ENCODE data around the gene SFRP5. TPM values are rescaled to one million over a fixed set of nuclear protein-coding genes. Genes with fewer than 3 reads are reported as not detected.

Gene SFRP5
- total RNA-seq, 1 experiment from 2014 or later: not detected

DNA sequence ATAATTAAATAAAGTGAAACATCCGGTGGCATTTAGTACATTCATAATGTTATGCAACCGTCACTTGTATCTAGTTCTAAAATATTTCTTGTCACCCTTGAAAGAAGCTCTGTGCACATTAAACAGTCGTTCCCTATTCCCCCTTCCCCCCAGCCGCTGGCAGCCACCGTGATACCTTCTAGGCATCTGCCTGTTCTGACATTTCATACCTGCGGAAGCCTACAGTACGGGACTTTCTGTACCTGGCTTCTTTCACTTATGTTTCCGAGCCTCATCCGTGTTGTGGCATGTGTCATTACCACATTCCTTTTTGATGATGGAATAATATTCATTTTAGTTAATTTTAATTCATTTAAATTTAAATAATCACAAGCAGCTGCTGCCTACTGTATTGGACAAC lies 13.9 kb upstream of the SFRP5 start:
- DNase-seq (ENCODE audit: low spot score): no peak

DNA sequence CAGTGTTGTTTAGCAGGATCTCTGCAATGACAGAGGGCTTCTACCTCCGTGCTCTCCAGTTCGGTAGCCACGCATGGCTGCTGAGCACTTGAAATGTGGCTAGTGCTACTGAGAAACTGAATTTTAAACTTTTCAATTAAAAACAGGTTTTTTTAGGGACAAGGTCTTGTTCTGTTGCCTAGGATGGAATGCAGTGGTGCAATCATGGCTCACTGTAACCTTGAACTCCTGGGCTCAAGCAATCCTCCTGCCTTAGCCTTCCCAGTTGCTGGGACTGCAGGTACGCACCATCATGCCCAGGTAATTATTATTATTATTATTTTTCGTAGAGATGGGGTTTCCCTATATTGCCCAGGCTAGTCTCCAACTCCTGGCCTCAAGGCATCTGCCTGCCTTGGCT lies 13.4 kb upstream of the SFRP5 start:
- no peak for DNase-seq (ENCODE audit: low spot score)

DNA sequence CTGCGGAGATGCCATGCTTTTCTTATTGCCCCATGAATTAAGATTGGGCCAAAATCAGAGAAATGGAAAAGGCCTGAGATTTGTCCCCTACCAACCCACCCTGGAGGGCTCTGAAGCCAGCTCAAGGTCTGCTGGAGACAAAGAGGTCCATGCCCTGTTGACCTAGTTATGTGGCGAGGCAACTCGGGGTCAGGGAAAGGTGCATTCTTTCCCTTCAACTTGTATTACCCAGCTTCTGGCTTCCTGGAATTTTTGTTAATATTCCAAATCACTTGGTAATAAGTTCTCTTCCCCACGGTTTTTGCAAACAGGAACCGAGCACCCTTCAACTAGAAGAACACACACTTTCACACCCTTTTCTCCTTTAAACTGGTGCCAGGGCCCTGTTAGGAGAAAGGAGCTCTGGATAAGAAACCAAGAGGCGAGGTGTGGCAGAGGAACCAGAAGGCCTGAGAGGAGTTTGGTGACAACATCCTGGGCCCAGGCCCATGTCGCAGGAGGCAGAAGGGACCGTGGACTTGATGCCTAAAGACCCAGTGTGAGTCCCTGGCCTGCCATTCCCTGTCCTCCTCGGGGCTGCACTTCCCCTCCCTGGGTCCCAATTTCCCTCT lies 12.5 kb upstream of the SFRP5 start:
- no peak for DNase-seq (ENCODE audit: low spot score)

DNA sequence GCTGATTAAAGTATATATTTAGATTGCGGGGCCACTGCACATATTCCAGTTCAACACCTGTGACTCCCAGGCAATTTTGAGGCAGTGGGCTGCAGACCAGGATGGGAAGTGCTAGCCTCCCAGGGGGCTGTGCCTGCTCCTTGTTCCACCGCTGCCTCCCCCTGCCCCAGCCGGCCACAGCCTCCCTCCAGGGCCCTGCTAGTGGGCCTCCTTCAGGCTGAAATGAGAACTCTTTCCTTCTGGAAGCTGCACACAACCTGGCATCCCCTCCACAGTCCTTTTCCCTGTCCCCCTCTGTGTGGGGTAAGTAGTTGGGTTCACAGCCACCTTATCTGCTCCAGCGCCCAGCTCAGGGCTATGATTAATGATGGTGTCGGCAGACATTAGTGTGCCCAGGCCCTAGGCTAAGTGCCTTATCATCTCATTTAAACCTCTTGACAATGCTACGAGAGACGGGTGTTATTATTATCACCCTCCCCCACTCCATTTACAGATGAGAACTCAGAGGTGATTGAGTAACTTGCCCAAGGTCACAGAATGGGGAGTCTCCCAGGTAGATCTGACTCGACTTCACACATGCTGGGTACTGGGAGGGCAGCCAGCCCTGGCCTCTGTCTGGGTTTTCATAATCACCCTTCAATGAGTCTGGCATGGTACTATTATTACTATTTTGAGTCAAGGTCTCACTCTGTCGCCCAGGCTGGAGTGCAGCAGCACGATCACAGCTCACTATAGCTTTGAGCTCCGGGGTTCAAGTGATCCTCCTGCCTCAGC lies 10.8 kb upstream of the SFRP5 start:
- no peak for DNase-seq (ENCODE audit: low spot score)

DNA sequence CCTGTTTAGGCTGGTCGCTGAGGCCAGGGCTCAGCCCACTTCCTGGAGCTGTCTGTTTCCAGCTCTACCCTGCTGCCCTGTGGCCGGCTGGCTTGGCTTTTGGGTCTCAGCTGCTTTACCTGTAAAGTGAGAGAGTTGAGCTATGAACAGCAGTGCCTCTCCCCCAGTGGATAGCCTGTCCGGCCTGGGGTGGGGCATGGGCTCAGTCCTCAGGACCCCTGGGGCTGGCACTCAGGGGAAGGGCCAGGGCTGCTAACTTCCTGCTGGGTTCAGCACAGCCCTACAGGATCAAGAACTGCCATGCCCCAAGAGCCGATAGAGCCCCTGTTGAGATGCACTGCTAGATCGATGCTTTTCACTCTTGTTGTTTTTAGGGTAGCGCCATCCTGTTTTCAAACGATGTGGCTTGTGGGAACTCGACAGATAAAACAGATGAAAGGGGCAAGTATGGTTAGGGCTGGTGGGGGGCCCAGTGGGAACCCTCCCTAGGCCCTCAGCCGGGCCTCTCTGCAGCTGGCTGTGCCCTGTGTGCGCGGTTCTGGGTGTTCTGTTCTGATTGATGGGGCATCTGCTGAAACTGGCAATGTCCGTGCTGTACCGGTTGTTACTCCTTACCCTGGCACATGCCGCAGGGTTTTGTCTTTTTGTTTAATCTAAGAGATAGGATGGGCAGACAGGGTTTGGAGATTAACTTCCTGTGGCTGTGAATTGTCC lies 10.0 kb upstream of the SFRP5 start:
- no peak for DNase-seq (ENCODE audit: low spot score)

DNA sequence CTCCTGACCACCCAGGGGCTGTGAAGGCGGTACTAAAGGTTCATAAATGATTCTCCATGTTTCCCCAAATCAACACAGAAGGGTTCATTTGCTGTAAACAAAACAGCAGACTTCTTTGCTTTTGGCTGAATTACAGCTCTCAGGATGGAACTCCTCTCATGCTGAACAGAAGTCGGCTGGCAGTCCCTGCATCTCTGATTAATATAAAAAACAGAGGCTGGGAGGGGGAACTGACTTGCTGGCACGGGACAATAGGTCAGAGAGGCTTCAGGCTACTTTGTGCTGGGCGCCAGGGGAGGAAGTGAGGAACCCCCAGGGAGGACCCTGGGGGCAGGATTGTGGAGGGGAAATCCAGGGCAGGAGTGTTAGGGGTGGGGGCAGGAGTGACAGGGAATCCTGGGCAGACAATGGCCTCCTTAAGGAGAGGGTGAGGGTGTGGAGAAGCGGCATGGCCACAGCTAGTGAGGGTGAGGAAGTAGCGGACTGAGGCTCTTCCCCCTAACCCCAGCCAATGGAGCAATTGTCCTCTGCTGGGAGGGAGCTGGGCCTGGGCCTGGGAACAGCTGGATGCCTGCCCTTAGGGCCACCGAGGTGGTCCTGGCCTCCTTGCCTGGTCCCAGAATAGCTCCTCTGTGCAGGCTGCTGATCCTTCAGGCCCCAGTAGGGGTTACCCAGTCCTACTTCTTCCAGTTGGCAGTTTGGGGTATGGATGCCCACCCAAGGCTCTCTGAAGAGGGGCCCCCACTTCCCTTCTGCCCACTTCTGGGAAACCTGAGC lies 9.2 kb upstream of the SFRP5 start:
- no peak for DNase-seq (ENCODE audit: low spot score)

DNA sequence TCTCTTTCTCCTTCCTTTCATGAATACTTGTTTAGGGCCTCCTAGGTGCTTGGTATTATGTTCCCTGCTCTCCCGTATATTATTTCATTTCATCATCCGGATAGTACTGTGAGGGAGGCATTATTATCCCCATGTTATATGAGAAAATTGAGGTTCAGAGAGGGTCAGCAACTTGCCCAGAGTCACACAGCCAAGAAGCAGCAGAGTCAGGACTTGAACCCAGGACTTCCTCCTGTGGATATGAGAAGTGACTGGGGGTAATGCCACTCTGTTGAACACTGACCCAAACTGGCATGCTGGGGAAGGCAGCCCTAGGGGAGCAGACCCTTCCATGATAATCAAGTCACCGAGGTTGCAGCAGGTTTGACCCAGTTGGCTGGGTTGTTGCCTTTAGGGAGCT lies 8.2 kb upstream of the SFRP5 start:
- no peak for DNase-seq (ENCODE audit: low spot score)

DNA sequence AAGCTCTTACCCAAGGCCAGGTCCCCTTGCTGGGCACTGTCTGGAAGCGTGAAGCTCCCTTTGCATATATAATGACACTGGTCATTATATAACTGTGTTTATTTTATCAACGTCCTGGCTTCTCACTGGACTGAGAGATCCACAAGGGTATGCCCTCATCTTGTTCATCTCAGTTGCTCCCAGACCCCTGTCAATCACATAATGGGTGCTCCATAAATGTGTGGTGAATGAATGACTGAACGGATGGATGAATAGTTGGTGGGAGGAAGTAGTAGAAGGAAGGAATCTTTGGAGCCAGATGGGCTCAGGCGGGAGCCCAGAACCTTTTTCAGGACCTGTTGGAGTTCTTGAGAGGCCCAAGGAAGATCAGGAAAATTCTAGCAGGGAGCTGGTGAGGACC lies 7.7 kb upstream of the SFRP5 start:
- DNase-seq (ENCODE audit: low spot score): no peak

DNA sequence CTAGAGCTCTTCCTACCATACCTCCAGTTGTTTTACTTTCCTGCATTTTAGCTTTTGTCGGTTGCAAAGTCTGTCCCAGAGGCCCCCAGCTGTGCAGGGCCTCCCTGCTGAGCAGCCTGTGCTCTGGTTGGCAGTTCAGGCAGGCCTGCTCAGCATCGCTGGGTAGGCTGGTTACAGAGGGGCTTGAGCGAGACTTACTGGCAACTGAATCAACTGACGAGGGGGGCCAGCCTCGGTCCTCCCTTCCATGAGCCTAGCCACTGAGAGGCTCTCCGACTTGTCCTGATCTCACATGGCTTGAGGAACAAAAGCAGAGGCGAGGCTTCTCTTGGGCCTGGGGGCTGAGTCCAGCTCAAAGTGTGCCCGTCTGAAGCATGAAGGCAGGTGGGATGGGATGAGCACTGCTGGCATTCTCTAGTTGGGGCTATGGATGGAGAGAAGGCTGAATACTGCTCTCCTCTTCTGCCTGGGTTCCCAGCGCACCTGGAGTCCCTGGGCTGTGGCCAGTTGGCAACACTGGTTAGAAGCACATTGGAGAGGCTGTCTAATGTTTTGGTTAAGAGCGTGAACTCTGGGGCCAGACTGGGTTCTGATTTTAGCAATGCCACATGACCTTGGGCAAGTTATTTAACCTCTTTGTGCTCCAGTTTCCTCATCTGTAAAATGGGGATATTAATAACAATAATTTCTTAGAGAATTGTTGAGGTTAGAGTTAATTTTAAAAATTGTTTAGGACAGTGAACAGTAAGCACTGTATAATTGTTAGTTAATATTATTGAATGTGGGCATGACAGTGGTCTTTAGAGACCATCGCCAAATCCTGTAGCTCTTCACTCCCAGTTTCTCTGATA lies 6.9 kb upstream of the SFRP5 start:
- no peak for DNase-seq (ENCODE audit: low spot score)

DNA sequence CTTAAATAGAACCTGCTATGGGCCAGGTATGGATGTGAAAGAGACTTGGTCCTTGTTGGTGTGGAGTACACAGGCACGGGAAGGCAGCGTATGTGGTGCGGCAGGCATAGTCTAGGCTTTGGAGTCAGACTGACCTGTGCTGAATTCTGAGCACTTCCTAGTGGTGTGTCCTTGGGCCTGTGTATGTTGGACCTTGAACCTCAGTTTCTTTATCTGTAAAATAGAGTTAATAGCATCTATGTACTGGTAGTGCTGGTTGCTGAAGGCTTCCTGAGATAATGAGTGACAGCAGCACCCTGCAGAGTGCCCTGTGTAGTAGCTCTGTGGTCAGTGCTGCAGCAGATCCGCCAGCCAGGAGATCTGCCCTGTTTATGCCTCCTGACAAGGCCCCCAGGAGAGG lies 5.3 kb upstream of the SFRP5 start:
- no peak for DNase-seq (ENCODE audit: low spot score)

DNA sequence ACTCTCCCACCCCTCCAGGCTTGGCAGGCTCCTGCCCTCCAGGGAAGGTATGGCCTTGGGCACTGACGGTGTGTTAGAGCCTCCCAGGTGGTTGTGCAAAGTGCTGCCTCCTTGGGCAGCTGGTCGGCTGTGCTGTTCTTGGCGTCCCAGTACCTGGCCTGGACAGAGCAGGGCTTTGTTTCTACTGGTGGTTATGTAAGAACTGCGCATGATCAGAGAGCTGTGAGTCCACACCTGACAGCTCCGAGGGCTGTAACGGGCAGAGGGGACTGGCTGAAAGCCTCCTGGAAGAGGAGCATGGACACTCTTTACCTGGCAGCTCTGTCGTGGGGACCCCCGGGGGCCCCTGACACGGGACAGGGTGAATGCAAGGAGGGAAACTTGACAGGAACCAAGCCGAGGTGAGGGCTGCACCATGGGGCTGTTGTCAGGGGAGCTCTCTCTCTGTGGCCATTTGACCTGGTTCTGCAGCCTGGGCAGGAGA lies 3.1 kb upstream of the SFRP5 start:
- DNase-seq (ENCODE audit: low spot score): no peak

DNA sequence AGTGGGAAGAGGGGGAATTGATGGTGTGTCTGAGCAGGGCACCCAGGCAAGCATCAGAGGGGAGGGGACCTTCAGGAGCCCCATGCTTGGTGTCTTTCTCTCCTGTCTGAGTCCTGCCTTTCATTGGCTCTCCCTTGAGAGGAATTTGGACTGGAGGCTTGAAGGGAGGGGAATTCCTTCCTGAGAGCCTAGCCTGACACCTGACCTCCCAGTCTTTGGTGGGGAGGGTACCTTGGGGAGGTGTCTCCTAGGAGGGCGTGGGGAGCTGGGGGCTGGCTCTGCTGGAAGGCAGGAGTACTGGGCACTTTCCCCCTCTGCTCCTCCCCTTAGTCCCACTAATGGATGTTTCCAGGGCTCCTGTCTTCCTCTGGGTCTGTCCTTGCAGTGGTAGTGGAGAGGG lies 1.3 kb upstream of the SFRP5 start:
- no peak for DNase-seq (ENCODE audit: low spot score)

DNA sequence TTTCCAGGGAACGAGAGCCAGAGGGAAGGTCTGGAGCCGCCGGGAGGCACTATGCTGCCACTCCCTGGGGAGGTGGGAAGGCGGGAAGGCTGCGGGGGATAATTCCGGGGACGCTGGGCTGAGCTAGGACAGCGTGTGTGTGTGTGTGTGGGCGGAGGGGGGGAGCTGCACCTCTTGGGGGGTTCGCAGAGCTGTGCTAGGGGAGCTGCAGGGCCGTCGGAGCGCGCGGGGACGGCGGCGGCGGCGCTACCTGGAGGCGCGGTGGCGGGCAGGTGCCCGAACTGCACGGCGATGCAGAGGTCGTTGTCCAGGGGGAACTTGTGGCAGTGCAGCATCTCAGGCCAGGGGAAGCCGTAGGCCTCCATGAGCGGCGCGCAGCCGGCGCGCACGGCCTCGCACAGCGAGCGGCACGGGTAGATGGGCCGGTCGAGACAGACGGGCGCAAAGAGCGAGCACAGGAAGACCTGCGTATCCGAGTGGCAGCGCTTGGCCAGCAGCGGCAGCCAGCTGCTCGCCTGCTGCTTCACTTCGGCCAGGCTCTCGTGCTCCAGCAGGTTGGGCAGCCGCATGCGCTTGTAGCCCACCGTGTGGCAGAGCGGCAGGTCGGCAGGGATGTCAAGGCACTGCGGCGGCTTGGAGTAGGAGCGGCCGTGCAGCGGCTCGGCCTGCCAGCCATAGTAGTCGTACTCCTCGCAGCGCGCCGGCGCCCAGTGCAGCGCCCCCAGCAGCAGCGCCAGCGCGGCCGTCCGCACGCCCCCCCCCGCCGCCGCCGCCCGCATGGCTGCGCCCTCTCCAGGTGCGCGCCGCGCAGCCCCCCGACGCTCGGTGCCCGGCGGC lies 526 bp downstream of the SFRP5 start:
- no peak for DNase-seq (ENCODE audit: low spot score)

DNA sequence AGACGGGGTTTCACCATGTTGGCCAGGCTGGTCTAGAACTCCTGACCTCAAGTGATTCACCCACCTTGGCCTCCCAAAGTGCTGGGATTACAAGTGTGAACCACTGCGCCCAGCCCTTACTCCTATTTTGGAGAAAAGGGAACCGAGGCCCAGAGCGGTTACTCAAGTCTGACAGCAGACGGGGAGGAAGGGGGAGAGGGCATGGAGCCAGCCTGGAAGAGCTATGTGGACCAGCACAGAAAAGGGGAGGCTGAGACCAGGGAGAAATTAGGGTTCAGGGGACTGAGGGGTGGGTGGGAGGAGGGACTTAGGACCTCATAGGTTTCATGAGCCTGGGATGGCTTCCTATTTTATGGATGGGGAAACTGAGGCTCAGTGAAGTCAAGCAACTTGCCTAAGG lies 1.5 kb downstream of the SFRP5 start:
- no peak for DNase-seq (ENCODE audit: low spot score)

DNA sequence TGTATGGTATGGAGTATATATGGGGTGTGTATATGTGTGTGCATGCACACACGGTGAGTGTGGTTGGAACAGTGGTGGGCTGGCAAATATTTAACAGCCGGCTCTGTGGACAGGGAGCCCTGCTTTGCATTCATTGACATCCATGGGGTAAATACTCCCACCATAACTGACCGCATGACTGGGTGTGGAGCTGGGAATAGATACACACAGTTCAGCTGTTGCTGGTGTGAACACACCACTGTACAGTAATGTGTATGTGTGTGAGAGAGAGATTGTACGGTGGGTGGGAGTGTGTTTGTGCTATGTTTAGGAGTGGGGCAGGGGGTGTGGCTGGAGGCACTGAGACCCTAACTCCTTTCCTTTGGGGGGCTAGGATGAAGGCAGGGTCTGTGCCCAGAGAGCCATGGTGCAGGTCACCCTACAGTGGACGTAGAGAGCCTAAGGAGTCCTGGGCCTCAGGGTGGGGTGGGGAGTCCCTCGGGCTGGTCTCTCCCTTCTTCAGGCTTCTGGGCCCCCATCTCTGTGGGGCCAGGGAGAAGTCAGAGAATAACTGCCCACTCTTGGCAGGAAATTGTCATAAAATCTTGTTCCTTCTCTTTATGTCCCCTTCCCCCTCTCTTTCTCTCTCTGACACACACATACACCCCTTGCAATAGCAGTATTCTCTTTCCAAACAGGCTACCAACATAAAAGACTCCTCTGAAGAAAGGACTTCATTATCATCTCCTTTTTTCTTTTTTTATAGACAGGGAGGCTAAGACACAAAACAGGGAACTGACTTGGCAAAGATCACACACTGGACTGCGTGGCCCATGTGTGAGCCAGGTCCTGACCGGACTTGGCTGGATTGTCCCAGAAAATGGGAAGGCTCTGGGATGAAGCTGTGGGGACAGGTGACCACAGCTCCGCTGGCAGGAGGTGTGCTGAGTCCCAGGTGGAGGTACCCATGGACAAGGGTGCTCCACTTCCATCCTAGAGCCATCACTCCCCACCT lies 3.2 kb downstream of the SFRP5 start:
- DNase-seq (ENCODE audit: low spot score): no peak

DNA sequence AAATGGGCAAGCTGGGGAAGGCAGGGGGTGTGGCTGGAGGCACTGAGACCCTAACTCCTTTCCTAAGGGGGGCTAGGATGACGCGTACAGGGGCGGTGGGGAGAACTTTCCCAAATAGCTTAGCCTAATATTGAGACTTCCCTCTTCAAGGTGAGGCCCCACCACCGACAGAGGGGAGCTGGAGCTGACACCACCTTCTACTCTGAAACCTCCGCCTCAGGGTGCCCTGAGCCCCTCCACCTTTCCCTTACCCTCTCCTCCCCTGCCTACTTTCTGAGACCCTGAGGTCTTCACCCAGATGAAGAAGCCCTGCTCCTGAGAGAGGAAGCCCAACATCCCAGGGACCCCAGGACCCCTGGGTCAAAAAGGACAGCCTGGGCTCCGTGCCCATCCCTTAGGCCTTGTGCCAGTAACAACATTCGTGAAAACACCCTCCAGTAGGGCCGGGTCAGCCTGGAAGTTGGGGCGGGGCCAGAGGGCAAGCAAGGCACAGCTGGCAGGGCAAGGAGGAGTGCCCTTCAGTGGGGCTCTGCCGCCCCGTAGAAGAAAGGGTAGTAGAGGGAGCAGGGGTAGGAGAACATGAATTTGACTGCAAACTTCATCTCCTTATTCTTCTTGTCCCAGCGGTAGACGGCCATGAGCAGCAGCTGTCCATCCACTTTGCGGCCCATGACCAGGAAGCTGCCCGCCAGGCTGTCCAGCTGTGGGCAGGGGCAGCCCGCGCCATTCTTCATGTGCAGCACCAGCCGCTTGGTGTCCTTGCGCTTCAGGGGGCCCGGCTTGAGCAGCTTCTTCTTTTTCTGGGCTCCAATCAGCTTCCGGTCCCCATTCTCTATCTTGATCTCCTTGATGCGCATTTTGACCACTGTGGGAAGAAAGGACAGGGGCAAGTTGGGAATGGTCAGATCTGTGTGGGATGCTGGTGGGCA lies 4.5 kb downstream of the SFRP5 start:
- DNase-seq (ENCODE audit: low spot score): no peak

DNA sequence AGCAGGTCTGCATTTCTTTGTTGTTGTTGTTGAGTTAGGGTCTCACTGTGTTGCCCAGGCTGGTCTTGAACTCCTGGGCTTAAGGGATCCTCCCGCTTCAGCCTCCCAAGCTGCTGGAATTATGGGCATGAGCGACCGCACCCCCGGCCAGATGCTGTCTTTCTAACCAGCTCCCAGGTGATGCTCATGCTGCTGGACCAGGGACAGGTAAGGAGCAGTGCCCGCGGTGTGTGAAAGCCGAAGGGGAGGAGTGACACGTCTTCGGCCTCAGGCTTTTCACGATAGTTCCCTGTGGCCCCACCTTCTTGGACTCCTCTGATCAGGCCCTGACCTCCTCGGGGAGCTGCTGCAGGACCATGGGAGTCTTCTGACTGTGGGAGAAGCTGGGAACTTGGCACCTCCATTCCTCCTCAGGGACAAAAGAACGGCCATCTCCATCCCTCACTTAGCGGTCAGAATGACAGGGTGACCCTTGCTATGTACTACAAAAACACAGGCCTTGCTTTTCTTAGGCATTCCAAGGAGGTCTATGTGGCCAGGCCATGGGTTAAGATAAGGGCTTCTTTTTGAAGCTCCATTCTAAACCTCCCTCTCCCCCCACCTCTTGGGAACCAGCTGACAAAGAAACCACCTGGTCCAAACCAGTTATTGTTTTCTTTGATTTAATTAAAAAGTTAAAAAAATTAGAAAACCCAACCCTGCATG lies 5.5 kb downstream of the SFRP5 start:
- DNase-seq (ENCODE audit: low spot score): no peak

Data from H4 (cell line).